Measurements from ENCODE around the gene TNS4. TPM values are rescaled to one million over a fixed set of nuclear protein-coding genes. Genes with fewer than 3 reads are reported as not detected.

TNS4 gene
- total and polyA plus RNA-seq, 3 experiments from 2014 or later, result 0.41 to 3.1 (median 3.1) TPM

DNA sequence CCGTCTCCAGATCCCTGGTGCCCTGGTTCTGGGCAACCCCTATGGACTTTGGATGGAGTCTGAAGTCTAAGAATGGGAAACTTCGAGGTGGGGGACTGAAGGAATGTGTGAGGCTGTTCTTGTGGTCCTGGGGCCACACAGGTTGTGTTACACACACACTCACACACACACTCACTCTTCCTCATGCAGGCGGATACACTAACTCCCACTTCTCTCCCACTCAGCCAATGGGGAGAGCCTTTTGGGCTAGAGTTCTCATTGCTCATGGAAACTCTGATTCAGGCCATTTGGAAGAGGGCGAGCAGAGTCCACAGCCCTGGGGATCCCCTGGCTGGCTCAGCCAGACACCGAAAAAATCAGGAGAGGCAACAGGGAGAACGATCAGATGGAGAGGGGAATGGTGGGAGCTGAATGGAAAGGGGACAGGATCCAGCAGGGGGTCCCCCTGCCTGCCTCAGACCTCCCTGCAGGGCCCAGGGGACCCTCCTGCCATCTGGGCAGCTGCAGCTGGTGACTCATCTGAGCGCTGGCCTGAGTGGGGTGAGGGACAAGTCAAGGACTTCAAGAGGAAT lies 49.1 kb downstream of the TNS4 start:
- Mint-ChIP-seq H3K36me3 (peaks cover 0 to 12% (median 5%) of the 10 kb centered on the region in 3 donors), H3K27ac (peak overlapping the region in 1 of 8 donors; percentile 48), H3K4me1 (peaks cover 16 to 17% (median 16%) of the 10 kb centered on the region in 3 donors), H3K9me3 (no peaks in the 10 kb centered on the region), H3K4me3 (no peak overlapping the region), H3K27me3 (peaks cover 3 to 4% of the 10 kb centered on the region in 2 donors)
- no peak for DNase-seq
- peaks cover 15% of the 10 kb centered on the region for H3K4me1 ChIP-seq (ENCODE audit: insufficient read depth, low read length)
- ChIA-PET POLR2A (interaction anchor here (0.6 kb wide), 1 partner anchor 8 kb away, joined by 3 read pairs; no protein-coding TSS in a partner anchor), CTCF (interaction anchor here (0.9 to 1.6 kb wide), 3 partner anchors 10 to 106 kb away, joined by 3 to 4 read pairs (median 3); no protein-coding TSS in a partner anchor)
- H3K27me3 ChIP-seq (ENCODE audit: insufficient read depth, low read length, poor library complexity, severe bottlenecking), result no peaks in the 10 kb centered on the region
- H3K9me3 ChIP-seq (ENCODE audit: low read length), result no peaks in the 10 kb centered on the region
- no peaks in the 10 kb centered on the region for H3K36me3 ChIP-seq (ENCODE audit: insufficient read depth, low read length)
- no peak overlapping the region for H3K27ac ChIP-seq (ENCODE audit: low read depth, low read length)
- H3K4me3 ChIP-seq (ENCODE audit: low read length), result no peak overlapping the region

GRCh38 chr17:40451420-40451819 lies 50.0 kb downstream of the TNS4 start:
- Mint-ChIP-seq H3K4me1 (peaks cover 16 to 19% (median 18%) of the 10 kb centered on the region in 3 donors), H3K27ac (peak overlapping the region in 2 of 8 donors; percentile 42 to 71), H3K4me3 (no peak overlapping the region), H3K9me3 (no peaks in the 10 kb centered on the region), H3K27me3 (peaks cover 3% of the 10 kb centered on the region in 2 donors), H3K36me3 (peaks cover 0 to 9% (median 5%) of the 10 kb centered on the region in 3 donors)
- Histone ChIP-seq H3K4me3 (ENCODE audit: low read length) (no peak overlapping the region), H3K9me3 (ENCODE audit: low read length) (no peaks in the 10 kb centered on the region), H3K4me1 (ENCODE audit: insufficient read depth, low read length) (peaks cover 15% of the 10 kb centered on the region), H3K36me3 (ENCODE audit: insufficient read depth, low read length) (no peaks in the 10 kb centered on the region), H3K27me3 (ENCODE audit: insufficient read depth, low read length, poor library complexity, severe bottlenecking) (no peaks in the 10 kb centered on the region), H3K27ac (ENCODE audit: low read depth, low read length) (no peak overlapping the region)
- no peak for DNase-seq
- ChIA-PET CTCF (interaction anchor here (0.9 to 2.4 kb wide), 5 partner anchors 11 to 107 kb away, joined by 3 to 8 read pairs (median 4); no protein-coding TSS in a partner anchor), POLR2A (no interaction called here)

- Mint-ChIP-seq H3K27me3 (peaks cover under 1 to 3% of the 10 kb centered on the region in 2 donors), H3K4me3 (no peak overlapping the region), H3K9me3 (no peaks in the 10 kb centered on the region), H3K4me1 (peaks cover 23 to 25% (median 23%) of the 10 kb centered on the region in 3 donors), H3K36me3 (peaks cover 0 to 5% (median 0%) of the 10 kb centered on the region in 3 donors), H3K27ac (no peak overlapping the region)
- H3K27me3 ChIP-seq (ENCODE audit: insufficient read depth, low read length, poor library complexity, severe bottlenecking), result no peaks in the 10 kb centered on the region
- H3K4me1 ChIP-seq (ENCODE audit: insufficient read depth, low read length), result peaks cover 24% of the 10 kb centered on the region
- no peaks in the 10 kb centered on the region for H3K36me3 ChIP-seq (ENCODE audit: insufficient read depth, low read length)
- ChIA-PET POLR2A (interaction anchor here (0.6 to 0.7 kb wide), 2 partner anchors 31 to 84 kb away, joined by 3 to 6 read pairs; no protein-coding TSS in a partner anchor), CTCF (interaction anchor here (1.0 to 2.4 kb wide), 7 partner anchors 9 to 109 kb away, joined by 3 to 8 read pairs (median 4); partner anchors contain the start of gene TOP2A)
- H3K27ac ChIP-seq (ENCODE audit: low read depth, low read length), result no peak overlapping the region
- DNase-seq, result peak in 2 of 5 donors; percentile 14
- no peaks in the 10 kb centered on the region for H3K9me3 ChIP-seq (ENCODE audit: low read length)
- H3K4me3 ChIP-seq (ENCODE audit: low read length), result no peak overlapping the region
Measured at GRCh38 chr17:40450175-40450574, 51.2 kb downstream of the TNS4 start.

- no peaks in the 10 kb centered on the region for H3K27me3 ChIP-seq (ENCODE audit: insufficient read depth, low read length, poor library complexity, severe bottlenecking)
- H3K27ac ChIP-seq (ENCODE audit: low read depth, low read length), result no peak overlapping the region
- H3K36me3 ChIP-seq (ENCODE audit: insufficient read depth, low read length), result no peaks in the 10 kb centered on the region
- peaks cover 0 to 4% (median 0%) of the 10 kb centered on the region in 3 donors for H3K36me3 Mint-ChIP-seq
- ChIA-PET POLR2A (interaction anchor here (1.3 kb wide), 1 partner anchor 84 kb away, joined by 4 read pairs; no protein-coding TSS in a partner anchor), CTCF (interaction anchor here (1.2 to 2.5 kb wide), 3 partner anchors 16 to 111 kb away, joined by 3 to 8 read pairs (median 3); no protein-coding TSS in a partner anchor)
- H3K4me1 ChIP-seq (ENCODE audit: insufficient read depth, low read length), result peaks cover 37% of the 10 kb centered on the region
- H3K9me3 Mint-ChIP-seq, result peaks cover 0 to 4% (median 0%) of the 10 kb centered on the region in 5 donors
- no peak overlapping the region for H3K4me3 ChIP-seq (ENCODE audit: low read length)
- peaks cover 37 to 39% (median 37%) of the 10 kb centered on the region in 3 donors for H3K4me1 Mint-ChIP-seq
- DNase-seq, result no peak
- H3K4me3 Mint-ChIP-seq, result peak overlapping the region in 1 of 7 donors; percentile 13
- H3K9me3 ChIP-seq (ENCODE audit: low read length), result no peaks in the 10 kb centered on the region
- H3K27me3 Mint-ChIP-seq, result peaks cover 3 to 11% of the 10 kb centered on the region in 2 donors
- H3K27ac Mint-ChIP-seq, result peak overlapping the region in 4 of 8 donors; percentile 43 to 80 (median 68)
Measured at GRCh38 chr17:40448639-40449261, 52.7 kb downstream of the TNS4 start.

DNA sequence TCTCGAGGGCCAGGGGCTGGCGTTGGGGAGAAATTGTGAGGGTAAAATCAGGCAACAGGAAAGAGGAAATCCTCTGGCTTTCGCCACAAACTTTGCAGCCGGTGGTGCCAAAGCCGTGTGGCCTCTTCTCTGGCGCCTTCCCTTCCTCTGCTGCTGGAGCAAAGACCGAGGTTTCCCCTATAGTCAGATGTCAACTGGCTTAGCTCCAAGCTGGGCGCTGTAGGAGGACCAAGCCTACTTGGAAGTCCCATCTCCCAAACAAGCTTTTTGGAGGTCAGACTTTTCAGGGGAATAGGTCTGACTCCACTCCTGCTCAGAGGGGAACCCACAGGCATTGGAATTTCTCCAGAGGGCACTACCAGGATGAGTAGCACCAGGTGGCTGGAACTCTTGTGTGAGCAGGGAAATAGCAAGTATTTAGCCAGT lies 53.2 kb downstream of the TNS4 start:
- Histone ChIP-seq H3K27ac (ENCODE audit: low read depth, low read length) (no peak overlapping the region), H3K9me3 (ENCODE audit: low read length) (no peaks in the 10 kb centered on the region), H3K4me3 (ENCODE audit: low read length) (no peak overlapping the region), H3K4me1 (ENCODE audit: insufficient read depth, low read length) (peaks cover 38% of the 10 kb centered on the region), H3K36me3 (ENCODE audit: insufficient read depth, low read length) (no peaks in the 10 kb centered on the region), H3K27me3 (ENCODE audit: insufficient read depth, low read length, poor library complexity, severe bottlenecking) (no peaks in the 10 kb centered on the region)
- POLR2A ChIA-PET, result interaction anchor here (1.3 kb wide), 1 partner anchor 85 kb away, joined by 4 read pairs; no protein-coding TSS in a partner anchor
- CTCF ChIA-PET, result interaction anchor here (1.2 to 2.5 kb wide), 3 partner anchors 15 to 111 kb away, joined by 3 to 8 read pairs (median 5); no protein-coding TSS in a partner anchor
- Mint-ChIP-seq H3K4me1 (peaks cover 38 to 39% (median 38%) of the 10 kb centered on the region in 3 donors), H3K9me3 (peaks cover 0 to 4% (median 0%) of the 10 kb centered on the region in 5 donors), H3K27me3 (peaks cover 3 to 11% of the 10 kb centered on the region in 2 donors), H3K27ac (peak overlapping the region in 4 of 8 donors; percentile 24 to 80 (median 56)), H3K36me3 (peaks cover 0 to 3% (median 0%) of the 10 kb centered on the region in 3 donors), H3K4me3 (peak overlapping the region in 3 of 7 donors; percentile 13 to 42 (median 13))
- DNase-seq, result no peak

DNA sequence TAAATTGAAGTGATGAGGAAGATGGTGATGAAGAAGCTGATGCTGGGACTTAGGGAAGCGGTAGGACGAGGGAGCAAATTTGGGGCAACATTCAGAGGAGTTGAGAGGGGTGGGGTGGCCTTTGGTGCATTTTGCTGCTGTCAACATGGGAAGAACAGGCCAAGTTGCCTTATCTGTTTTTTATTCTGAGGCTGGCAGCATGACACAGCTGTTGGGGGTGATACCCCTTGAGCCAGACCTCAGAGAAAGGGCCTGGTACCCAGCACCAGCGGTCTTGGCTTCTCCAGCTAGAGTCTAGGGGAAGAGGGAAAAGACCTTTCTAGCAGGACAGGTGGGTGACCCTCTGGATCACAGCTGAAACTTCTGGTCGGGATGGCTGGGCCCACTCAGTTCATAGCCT lies 53.6 kb downstream of the TNS4 start:
- Mint-ChIP-seq H3K27me3 (peaks cover 3 to 11% of the 10 kb centered on the region in 2 donors), H3K4me3 (peak overlapping the region in 4 of 7 donors; percentile 13 to 60 (median 28)), H3K4me1 (peaks cover 38 to 39% (median 38%) of the 10 kb centered on the region in 3 donors), H3K36me3 (peaks cover 0 to 3% (median 0%) of the 10 kb centered on the region in 3 donors), H3K27ac (peak overlapping the region in 4 of 8 donors; percentile 24 to 73 (median 64)), H3K9me3 (peaks cover 0 to 4% (median 0%) of the 10 kb centered on the region in 5 donors)
- H3K27me3 ChIP-seq (ENCODE audit: insufficient read depth, low read length, poor library complexity, severe bottlenecking), result no peaks in the 10 kb centered on the region
- no peak for DNase-seq
- H3K4me1 ChIP-seq (ENCODE audit: insufficient read depth, low read length), result peaks cover 40% of the 10 kb centered on the region
- ChIA-PET POLR2A (interaction anchor here (1.3 kb wide), 1 partner anchor 85 kb away, joined by 4 read pairs; no protein-coding TSS in a partner anchor), CTCF (interaction anchor here (1.2 to 2.5 kb wide), 4 partner anchors 15 to 112 kb away, joined by 3 to 8 read pairs (median 5); no protein-coding TSS in a partner anchor)
- H3K9me3 ChIP-seq (ENCODE audit: low read length), result no peaks in the 10 kb centered on the region
- H3K27ac ChIP-seq (ENCODE audit: low read depth, low read length), result no peak overlapping the region
- H3K36me3 ChIP-seq (ENCODE audit: insufficient read depth, low read length), result no peaks in the 10 kb centered on the region
- H3K4me3 ChIP-seq (ENCODE audit: low read length), result no peak overlapping the region

DNA sequence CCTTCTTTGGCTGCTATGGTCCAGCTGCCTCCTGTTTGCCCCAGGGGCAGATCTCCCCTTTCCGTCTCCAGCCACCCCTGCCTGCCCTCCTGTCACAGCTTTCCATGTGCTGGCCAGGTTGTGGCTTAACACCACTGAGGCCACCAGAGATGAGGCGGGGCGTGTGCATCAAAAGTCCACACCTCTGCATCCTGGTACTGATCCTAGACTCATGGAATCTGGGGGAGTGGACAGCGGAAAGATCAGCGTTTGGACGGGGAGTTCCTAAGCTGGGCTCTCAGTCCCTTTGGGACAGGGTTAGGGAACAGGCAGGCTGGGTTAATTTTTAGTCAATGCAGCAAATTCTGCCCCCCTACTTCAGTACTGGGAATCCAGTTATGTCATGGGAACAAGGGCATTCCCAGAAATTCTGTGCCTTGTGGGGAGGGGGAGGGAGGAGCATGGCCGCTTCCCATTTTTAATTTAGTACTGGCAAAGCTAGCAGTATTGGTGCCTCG lies 54.2 kb downstream of the TNS4 start:
- Histone ChIP-seq H3K36me3 (ENCODE audit: insufficient read depth, low read length) (no peaks in the 10 kb centered on the region), H3K27me3 (ENCODE audit: insufficient read depth, low read length, poor library complexity, severe bottlenecking) (no peaks in the 10 kb centered on the region), H3K4me3 (ENCODE audit: low read length) (no peak overlapping the region), H3K4me1 (ENCODE audit: insufficient read depth, low read length) (peaks cover 44% of the 10 kb centered on the region), H3K27ac (ENCODE audit: low read depth, low read length) (no peak overlapping the region), H3K9me3 (ENCODE audit: low read length) (no peaks in the 10 kb centered on the region)
- peak overlapping the region in 2 of 8 donors; percentile 24 to 40 for H3K27ac Mint-ChIP-seq
- ChIA-PET POLR2A (interaction anchor here (0.9 kb wide), 1 partner anchor 20 kb away, joined by 3 read pairs; no protein-coding TSS in a partner anchor), CTCF (interaction anchor here (1.4 to 2.5 kb wide), 3 partner anchors 29 to 112 kb away, joined by 5 to 8 read pairs (median 5); no protein-coding TSS in a partner anchor)
- H3K9me3 Mint-ChIP-seq, result peaks cover 0 to 4% (median 0%) of the 10 kb centered on the region in 5 donors
- DNase-seq, result no peak
- H3K27me3 Mint-ChIP-seq, result peaks cover 3 to 11% of the 10 kb centered on the region in 2 donors
- H3K36me3 Mint-ChIP-seq, result peaks cover 0 to 3% (median 0%) of the 10 kb centered on the region in 3 donors
- peak overlapping the region in 1 of 7 donors; percentile 42 for H3K4me3 Mint-ChIP-seq
- peaks cover 39 to 43% (median 40%) of the 10 kb centered on the region in 3 donors for H3K4me1 Mint-ChIP-seq

Data from CD8-positive, alpha-beta memory T cell (primary cell).